ENCODE measurements around the gene CDYL.

CDYL gene

GRCh38 chr6:4944325-4944724 is 168.1 kb downstream of the CDYL start:
- Histone ChIP-seq H3K9me2 (replicated peaks; ENCODE audit: control insufficient read depth, low read length) (no peaks in the 10 kb centered on the region), H4K20me1 (ENCODE audit: control insufficient read depth, insufficient read depth, low read depth, low read length) (no peaks in the 10 kb centered on the region), H3K4me2 (ENCODE audit: low read length) (no peak overlapping the region), H3K9me3 (ENCODE audit: control insufficient read depth, insufficient read depth, low read length) (no peaks in the 10 kb centered on the region), H3K27me3 (ENCODE audit: control insufficient read depth, low read length) (no peaks in the 10 kb centered on the region), H3K4me3 (ENCODE audit: low read length) (no peak overlapping the region), H3K36me3 (ENCODE audit: control insufficient read depth, low read length) (no peaks in the 10 kb centered on the region), H3K27ac (ENCODE audit: low read depth, low read length) (no peak overlapping the region), H3K4me1 (ENCODE audit: control insufficient read depth, low read length) (no peaks in the 10 kb centered on the region), H3K79me2 (ENCODE audit: control insufficient read depth, low read length) (no peaks in the 10 kb centered on the region), H3F3A (ENCODE audit: control insufficient read depth, insufficient read depth) (no peaks in the 10 kb centered on the region)
- TF ChIP-seq, protein P1, sequence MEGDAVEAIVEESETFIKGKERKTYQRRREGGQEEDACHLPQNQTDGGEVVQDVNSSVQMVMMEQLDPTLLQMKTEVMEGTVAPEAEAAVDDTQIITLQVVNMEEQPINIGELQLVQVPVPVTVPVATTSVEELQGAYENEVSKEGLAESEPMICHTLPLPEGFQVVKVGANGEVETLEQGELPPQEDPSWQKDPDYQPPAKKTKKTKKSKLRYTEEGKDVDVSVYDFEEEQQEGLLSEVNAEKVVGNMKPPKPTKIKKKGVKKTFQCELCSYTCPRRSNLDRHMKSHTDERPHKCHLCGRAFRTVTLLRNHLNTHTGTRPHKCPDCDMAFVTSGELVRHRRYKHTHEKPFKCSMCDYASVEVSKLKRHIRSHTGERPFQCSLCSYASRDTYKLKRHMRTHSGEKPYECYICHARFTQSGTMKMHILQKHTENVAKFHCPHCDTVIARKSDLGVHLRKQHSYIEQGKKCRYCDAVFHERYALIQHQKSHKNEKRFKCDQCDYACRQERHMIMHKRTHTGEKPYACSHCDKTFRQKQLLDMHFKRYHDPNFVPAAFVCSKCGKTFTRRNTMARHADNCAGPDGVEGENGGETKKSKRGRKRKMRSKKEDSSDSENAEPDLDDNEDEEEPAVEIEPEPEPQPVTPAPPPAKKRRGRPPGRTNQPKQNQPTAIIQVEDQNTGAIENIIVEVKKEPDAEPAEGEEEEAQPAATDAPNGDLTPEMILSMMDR (IDR thresholded peaks at IDR 0.05; ENCODE audit: low read depth, low read length, poor library complexity, severe bottlenecking), result no peak
- no peak for TF ChIP-seq EZH2phosphoT487 (IDR thresholded peaks at IDR 0.05; ENCODE audit: borderline replicate concordance, low read length)

DNA sequence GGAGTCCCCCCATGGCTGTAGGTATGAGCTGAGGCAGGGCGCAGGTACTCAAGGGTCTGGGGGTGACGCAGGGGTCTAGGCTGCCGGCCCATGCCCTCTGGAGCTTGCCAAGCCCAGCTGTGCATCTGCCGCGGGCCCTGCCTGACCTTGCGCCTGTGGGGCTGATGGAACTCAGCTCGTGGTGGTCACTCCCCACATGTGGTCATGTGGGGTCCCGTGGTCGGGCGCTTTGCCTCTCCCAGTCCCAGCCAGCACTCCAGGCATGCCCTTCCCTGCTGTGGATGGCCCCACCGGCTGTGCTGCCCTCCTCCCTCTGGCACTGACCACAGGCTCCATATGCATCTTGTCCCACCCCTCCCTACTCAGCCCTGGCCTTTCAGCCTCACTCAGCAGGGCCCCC is 170.3 kb downstream of the CDYL start:
- Histone ChIP-seq H4K20me1 (ENCODE audit: control insufficient read depth, insufficient read depth, low read depth, low read length) (no peaks in the 10 kb centered on the region), H3K9me2 (replicated peaks; ENCODE audit: control insufficient read depth, low read length) (no peaks in the 10 kb centered on the region), H3K4me3 (ENCODE audit: low read length) (no peak overlapping the region), H3K36me3 (ENCODE audit: control insufficient read depth, low read length) (no peaks in the 10 kb centered on the region), H3F3A (ENCODE audit: control insufficient read depth, insufficient read depth) (no peaks in the 10 kb centered on the region), H3K27me3 (ENCODE audit: control insufficient read depth, low read length) (no peaks in the 10 kb centered on the region), H3K79me2 (ENCODE audit: control insufficient read depth, low read length) (no peaks in the 10 kb centered on the region), H3K4me1 (ENCODE audit: control insufficient read depth, low read length) (no peaks in the 10 kb centered on the region), H3K9me3 (ENCODE audit: control insufficient read depth, insufficient read depth, low read length) (no peaks in the 10 kb centered on the region), H3K4me2 (ENCODE audit: low read length) (no peak overlapping the region), H3K27ac (ENCODE audit: low read depth, low read length) (no peak overlapping the region)
- TF ChIP-seq, protein P1 (IDR thresholded peaks at IDR 0.05; ENCODE audit: low read depth, low read length, poor library complexity, severe bottlenecking), result no peak
- TF ChIP-seq EZH2phosphoT487 (IDR thresholded peaks at IDR 0.05; ENCODE audit: borderline replicate concordance, low read length), result no peak

DNA sequence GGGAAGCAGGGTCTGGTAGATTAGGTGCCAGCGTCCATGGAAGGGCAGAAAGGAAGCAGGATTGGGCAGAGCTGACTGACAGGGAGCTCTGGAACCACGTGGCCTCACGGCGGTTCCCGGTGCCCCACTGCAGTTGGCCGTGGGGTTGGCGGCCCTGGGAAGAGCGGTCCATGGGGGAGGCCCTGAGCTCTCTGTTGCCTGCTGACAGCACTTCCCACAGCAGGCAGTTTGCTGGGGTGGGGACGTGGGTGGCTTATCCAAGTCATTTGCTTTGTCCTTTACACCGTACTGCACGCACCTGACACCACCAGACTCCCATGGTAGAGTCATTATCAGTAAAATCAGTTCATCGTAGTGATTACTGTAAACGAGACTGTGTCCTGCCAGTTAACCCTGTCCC is 171.5 kb downstream of the CDYL start:
- no peaks in the 10 kb centered on the region for H3K36me3 ChIP-seq (ENCODE audit: control insufficient read depth, low read length)
- no peaks in the 10 kb centered on the region for H3K9me3 ChIP-seq (ENCODE audit: control insufficient read depth, insufficient read depth, low read length)
- H4K20me1 ChIP-seq (ENCODE audit: control insufficient read depth, insufficient read depth, low read depth, low read length), result no peaks in the 10 kb centered on the region
- TF ChIP-seq, protein P1 (IDR thresholded peaks at IDR 0.05; ENCODE audit: low read depth, low read length, poor library complexity, severe bottlenecking), result no peak
- TF ChIP-seq EZH2phosphoT487 (IDR thresholded peaks at IDR 0.05; ENCODE audit: borderline replicate concordance, low read length), result no peak
- H3K4me3 ChIP-seq (ENCODE audit: low read length), result no peak overlapping the region
- H3K4me1 ChIP-seq (ENCODE audit: control insufficient read depth, low read length), result no peaks in the 10 kb centered on the region
- no peaks in the 10 kb centered on the region for H3K9me2 ChIP-seq (replicated peaks; ENCODE audit: control insufficient read depth, low read length)
- H3K27me3 ChIP-seq (ENCODE audit: control insufficient read depth, low read length), result no peaks in the 10 kb centered on the region
- H3K79me2 ChIP-seq (ENCODE audit: control insufficient read depth, low read length), result no peaks in the 10 kb centered on the region
- H3K4me2 ChIP-seq (ENCODE audit: low read length), result no peak overlapping the region
- H3K27ac ChIP-seq (ENCODE audit: low read depth, low read length), result no peak overlapping the region
- H3F3A ChIP-seq (ENCODE audit: control insufficient read depth, insufficient read depth), result no peaks in the 10 kb centered on the region

Measured in DOHH2 (cell line).